HCT116 (cell line): ENCODE data around the gene DDX1.

Source experiments
- EZH2 ChIP-seq: fragments of 200-600 bp; sonication (generic); IDR thresholded peaks from 2 replicates; pipeline ENCODE4 v1.6.1; 2017; ENCODE audit warnings: antibody characterized with exemption, mixed run types
- FOSL1 ChIP-seq: IDR thresholded peaks from 2 replicates; pipeline ENCODE4 v1.6.1; 2012; ENCODE audit warnings: low read depth
- JUND ChIP-seq: IDR thresholded peaks from 2 replicates; pipeline ENCODE4 v1.6.1; 2012
- TCF7L2 ChIP-seq: IDR thresholded peaks from 2 replicates; pipeline ENCODE4 v1.7.0; 2011; ENCODE audit warnings: borderline replicate concordance, inconsistent platforms; ENCODE audit not compliant: insufficient read depth, insufficient read length; ENCODE audit errors: extremely low read depth
- TF ChIP-seq, protein P1 (sequence below), 3 experiments: fragments of 200-600 bp in 1 of 3; sonication (generic) in 1 of 3; IDR thresholded peaks in 2 of 3; conservative IDR thresholded peaks in 1 of 3; 2 replicates each; pipeline ENCODE4 v1.5.1; 2012 to 2017; ENCODE audit warnings: low read depth in 2 of 3, low read length in 2 of 3, antibody characterized with exemption in 1 of 3, borderline replicate concordance in 1 of 3, control low read depth in 1 of 3, mild to moderate bottlenecking in 1 of 3, mixed read lengths in 1 of 3, mixed run types in 1 of 3, moderate library complexity in 1 of 3; ENCODE audit not compliant: insufficient read depth in 1 of 3
- TF ChIP-seq, protein P2 (sequence below): IDR thresholded peaks from 2 replicates; pipeline ENCODE4 v1.6.1; 2012; ENCODE audit warnings: low read depth
- TF ChIP-seq, protein P3 (sequence below): IDR thresholded peaks from 2 replicates; pipeline ENCODE4 v1.6.1; 2012

DNA sequence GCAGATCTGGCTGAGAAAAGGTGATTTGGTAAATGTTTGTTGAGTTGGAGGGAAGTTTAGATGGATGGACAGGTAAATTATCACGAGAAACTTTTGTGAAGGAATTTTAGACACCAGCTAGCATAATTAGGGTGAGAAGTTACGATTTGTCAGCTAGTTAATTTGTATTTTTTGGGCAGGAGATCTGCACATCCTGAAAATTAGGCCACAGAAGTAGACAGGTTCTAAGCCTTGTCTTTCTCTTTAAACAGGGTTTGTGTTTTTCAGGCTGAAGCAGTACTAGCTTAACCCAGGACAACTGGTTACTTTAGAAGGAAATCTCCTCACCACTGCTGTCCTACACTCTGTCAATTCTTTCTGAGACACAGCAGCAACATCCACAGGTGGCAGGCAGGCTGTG lies 49.1 kb downstream of the DDX1 start:
- TF ChIP-seq JUND (no peak), FOSL1 (no peak), EZH2 (no peak), TCF7L2 (no peak)
- TF ChIP-seq, protein P1, sequence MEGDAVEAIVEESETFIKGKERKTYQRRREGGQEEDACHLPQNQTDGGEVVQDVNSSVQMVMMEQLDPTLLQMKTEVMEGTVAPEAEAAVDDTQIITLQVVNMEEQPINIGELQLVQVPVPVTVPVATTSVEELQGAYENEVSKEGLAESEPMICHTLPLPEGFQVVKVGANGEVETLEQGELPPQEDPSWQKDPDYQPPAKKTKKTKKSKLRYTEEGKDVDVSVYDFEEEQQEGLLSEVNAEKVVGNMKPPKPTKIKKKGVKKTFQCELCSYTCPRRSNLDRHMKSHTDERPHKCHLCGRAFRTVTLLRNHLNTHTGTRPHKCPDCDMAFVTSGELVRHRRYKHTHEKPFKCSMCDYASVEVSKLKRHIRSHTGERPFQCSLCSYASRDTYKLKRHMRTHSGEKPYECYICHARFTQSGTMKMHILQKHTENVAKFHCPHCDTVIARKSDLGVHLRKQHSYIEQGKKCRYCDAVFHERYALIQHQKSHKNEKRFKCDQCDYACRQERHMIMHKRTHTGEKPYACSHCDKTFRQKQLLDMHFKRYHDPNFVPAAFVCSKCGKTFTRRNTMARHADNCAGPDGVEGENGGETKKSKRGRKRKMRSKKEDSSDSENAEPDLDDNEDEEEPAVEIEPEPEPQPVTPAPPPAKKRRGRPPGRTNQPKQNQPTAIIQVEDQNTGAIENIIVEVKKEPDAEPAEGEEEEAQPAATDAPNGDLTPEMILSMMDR (IDR thresholded peaks at IDR 0.05 in 2 of 3, conservative IDR thresholded peaks at IDR 0.05 in 1 of 3; ENCODE audit: borderline replicate concordance in 1 of 3, insufficient read depth in 1 of 3, low read depth in 2 of 3, low read length in 2 of 3) = no peak
- TF ChIP-seq, protein P2, sequence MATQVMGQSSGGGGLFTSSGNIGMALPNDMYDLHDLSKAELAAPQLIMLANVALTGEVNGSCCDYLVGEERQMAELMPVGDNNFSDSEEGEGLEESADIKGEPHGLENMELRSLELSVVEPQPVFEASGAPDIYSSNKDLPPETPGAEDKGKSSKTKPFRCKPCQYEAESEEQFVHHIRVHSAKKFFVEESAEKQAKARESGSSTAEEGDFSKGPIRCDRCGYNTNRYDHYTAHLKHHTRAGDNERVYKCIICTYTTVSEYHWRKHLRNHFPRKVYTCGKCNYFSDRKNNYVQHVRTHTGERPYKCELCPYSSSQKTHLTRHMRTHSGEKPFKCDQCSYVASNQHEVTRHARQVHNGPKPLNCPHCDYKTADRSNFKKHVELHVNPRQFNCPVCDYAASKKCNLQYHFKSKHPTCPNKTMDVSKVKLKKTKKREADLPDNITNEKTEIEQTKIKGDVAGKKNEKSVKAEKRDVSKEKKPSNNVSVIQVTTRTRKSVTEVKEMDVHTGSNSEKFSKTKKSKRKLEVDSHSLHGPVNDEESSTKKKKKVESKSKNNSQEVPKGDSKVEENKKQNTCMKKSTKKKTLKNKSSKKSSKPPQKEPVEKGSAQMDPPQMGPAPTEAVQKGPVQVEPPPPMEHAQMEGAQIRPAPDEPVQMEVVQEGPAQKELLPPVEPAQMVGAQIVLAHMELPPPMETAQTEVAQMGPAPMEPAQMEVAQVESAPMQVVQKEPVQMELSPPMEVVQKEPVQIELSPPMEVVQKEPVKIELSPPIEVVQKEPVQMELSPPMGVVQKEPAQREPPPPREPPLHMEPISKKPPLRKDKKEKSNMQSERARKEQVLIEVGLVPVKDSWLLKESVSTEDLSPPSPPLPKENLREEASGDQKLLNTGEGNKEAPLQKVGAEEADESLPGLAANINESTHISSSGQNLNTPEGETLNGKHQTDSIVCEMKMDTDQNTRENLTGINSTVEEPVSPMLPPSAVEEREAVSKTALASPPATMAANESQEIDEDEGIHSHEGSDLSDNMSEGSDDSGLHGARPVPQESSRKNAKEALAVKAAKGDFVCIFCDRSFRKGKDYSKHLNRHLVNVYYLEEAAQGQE = no peak
- TF ChIP-seq, protein P3, sequence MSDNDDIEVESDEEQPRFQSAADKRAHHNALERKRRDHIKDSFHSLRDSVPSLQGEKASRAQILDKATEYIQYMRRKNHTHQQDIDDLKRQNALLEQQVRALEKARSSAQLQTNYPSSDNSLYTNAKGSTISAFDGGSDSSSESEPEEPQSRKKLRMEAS = no peak
